Peyer's patch (tissue), 4 donors: ENCODE data around the gene TUFT1.
A peak's percentile ranks its signal among the peaks of the same experiment; 100 is the strongest.

Experiments
- CTCF ChIP-seq, 6 experiments: fragments of 450-650 bp in 4 of 6; fragments of 200-600 bp in 2 of 6; sonication (generic) in 1 of 6; IDR thresholded peaks; one replicate each; pipeline ENCODE4 v1.5.1; 2017 to 2019; ENCODE audit warnings: antibody characterized with exemption in 6 of 6, mild to moderate bottlenecking in 3 of 6, moderate library complexity in 1 of 6
- POLR2A ChIP-seq, 2 donors: fragments of 450-650 bp; IDR thresholded peaks; one replicate each; pipeline ENCODE4 v1.5.1; 2017; ENCODE audit warnings: antibody characterized with exemption in 2 of 2, mild to moderate bottlenecking in 2 of 2, moderate library complexity in 2 of 2

- TF ChIP-seq CTCF (IDR thresholded peaks at IDR 0.05) (peak in 3 of 6 experiments; percentile 63 to 67 (median 63)), POLR2A (IDR thresholded peaks at IDR 0.05) (no peak)
Observed at GRCh38 chr1:151501474-151501873, 38.6 kb upstream of the TUFT1 start.
